ENCODE data around the gene FGGY.

The FGGY gene

DNA sequence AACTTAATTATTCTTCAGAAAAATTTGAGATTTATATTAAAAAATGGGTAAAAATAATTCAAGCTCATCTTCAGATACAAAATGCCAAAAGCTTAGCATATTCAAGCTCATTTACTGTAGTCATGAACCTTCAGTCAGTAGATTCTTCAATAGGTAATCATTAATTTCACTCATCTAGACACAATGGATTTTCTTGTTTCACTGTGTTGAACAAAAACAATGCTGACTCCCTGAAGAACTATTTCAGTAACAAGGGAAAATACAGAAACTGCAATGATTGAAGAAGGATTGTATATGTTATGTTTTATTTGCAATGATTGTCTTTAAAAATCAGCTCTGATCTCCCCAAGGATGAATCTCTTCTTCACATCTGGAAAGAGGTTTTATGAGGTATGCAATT is 508.7 kb downstream of the FGGY start:
- no peak for TF ChIP-seq CTCF (IDR thresholded peaks at IDR 0.05; ENCODE audit: low read depth, low read length)
- no peak overlapping the region for H3K4me3 ChIP-seq (ENCODE audit: low read depth, low read length)
- in situ Hi-C loops (cut with HindIII; ENCODE audit: low sequenced_read_pairs) = no loop called here
- DNase-seq (ENCODE audit: low read depth, low spot score) = no peak
